IMR-90 (cell line): ENCODE data around the gene VEPH1. TPM values are rescaled to one million over a fixed set of nuclear protein-coding genes. Genes with fewer than 3 reads are reported as not detected.

Experiments
- ATAC-seq: fragments of 200-7000 bp; cut with Tn5 transposase; 2 replicates; pipeline ENCODE4 v1.9.1; 2020; ENCODE audit warnings: low read depth, mild to moderate bottlenecking, moderate library complexity
- BruUV-seq: library from RNA; stranded (reverse); fragments of 400-500 nt; replicated peaks from 2 replicates; lab custom pipeline; 2021; lab: Mats Ljungman, UMichigan
- CTCF ChIA-PET: fragments of 300-600 bp; formaldehyde crosslinking; extraction: SDS; loops from one replicate; lab custom pipeline; 2021; ENCODE audit warnings: antibody characterized with exemption; lab: Yijun Ruan, JAX
- POLR2A ChIA-PET: fragments of 300-600 bp; sonication (Branson Sonifier 250); formaldehyde crosslinking; loops from one replicate; lab custom pipeline; 2022; ENCODE audit warnings: antibody characterized with exemption; ENCODE audit not compliant: unreplicated experiment; lab: Charles Lee
- DNase-seq: peaks from one replicate; pipeline ENCODE4 v3.0.0; 2013
- H2AFZ ChIP-seq: replicated peaks from 2 replicates; pipeline ENCODE3; 2013; ENCODE audit warnings: low read length, mild to moderate bottlenecking; ENCODE audit not compliant: poor library complexity
- H2AK5ac ChIP-seq: 2 replicates; pipeline ENCODE4 v1.6.1; 2013; ENCODE audit warnings: low read depth, low read length, inconsistent platforms
- H2AK9ac ChIP-seq: replicated peaks from 2 replicates; pipeline ENCODE3; 2013; ENCODE audit warnings: mild to moderate bottlenecking, low read depth, low read length, moderate library complexity; ENCODE audit not compliant: poor library complexity
- H2BK120ac ChIP-seq: 2 replicates; pipeline ENCODE4 v1.6.1; 2013; ENCODE audit warnings: low read depth, low read length, inconsistent platforms
- H2BK15ac ChIP-seq: 3 replicates; pipeline ENCODE4 v1.6.1; 2013; ENCODE audit warnings: low read depth, low read length, inconsistent platforms
- H2BK20ac ChIP-seq: 2 replicates; pipeline ENCODE4 v1.6.1; 2013; ENCODE audit warnings: low read depth, mild to moderate bottlenecking, inconsistent platforms, low read length, moderate library complexity
- H2BK5ac ChIP-seq: 2 replicates; pipeline ENCODE4 v1.6.1; 2013; ENCODE audit warnings: mild to moderate bottlenecking, low read depth, low read length, inconsistent platforms; ENCODE audit not compliant: poor library complexity, severe bottlenecking
- H3K14ac ChIP-seq: replicated peaks from 2 replicates; pipeline ENCODE4 v1.6.1; 2013; ENCODE audit warnings: low read depth, low read length, inconsistent platforms
- H3K18ac ChIP-seq: 2 replicates; pipeline ENCODE4 v1.6.1; 2013; ENCODE audit warnings: low read depth, low read length, control low read depth
- H3K23ac ChIP-seq: 2 replicates; pipeline ENCODE4 v1.6.1; 2013; ENCODE audit warnings: low read depth, low read length, inconsistent platforms
- H3K27ac ChIP-seq: 2 replicates; pipeline ENCODE4 v1.5.1; 2013; ENCODE audit warnings: mild to moderate bottlenecking, control low read depth, low read length; ENCODE audit not compliant: insufficient read depth
- H3K27me3 ChIP-seq: 2 replicates; pipeline ENCODE4 v1.6.1; 2013; ENCODE audit warnings: low read length; ENCODE audit not compliant: control insufficient read depth, insufficient read depth
- H3K36me3 ChIP-seq: 2 replicates; pipeline ENCODE4 v1.6.1; 2013; ENCODE audit warnings: low read length, mixed read lengths; ENCODE audit not compliant: control insufficient read depth, insufficient read depth
- H3K4ac ChIP-seq: 2 replicates; pipeline ENCODE4 v1.6.1; 2013; ENCODE audit warnings: low read depth, low read length, inconsistent platforms
- H3K4me1 ChIP-seq: 2 replicates; pipeline ENCODE4 v1.6.1; 2013; ENCODE audit warnings: low read length, mixed read lengths; ENCODE audit not compliant: control insufficient read depth, insufficient read depth
- H3K4me2 ChIP-seq: 2 replicates; pipeline ENCODE4 v1.6.1; 2013; ENCODE audit warnings: low read depth, mild to moderate bottlenecking, control low read depth, low read length, moderate library complexity
- H3K4me3 ChIP-seq: 2 replicates; pipeline ENCODE4 v1.5.1; 2013; ENCODE audit warnings: low read depth, mild to moderate bottlenecking, control low read depth, low read length, moderate library complexity; ENCODE audit not compliant: insufficient read depth
- H3K56ac ChIP-seq: 2 replicates; pipeline ENCODE4 v1.6.1; 2013; ENCODE audit warnings: low read length, inconsistent platforms; ENCODE audit not compliant: insufficient read depth; ENCODE audit errors: extremely low read depth
- H3K79me1 ChIP-seq, 2 experiments: 2 replicates each; pipeline ENCODE4 v1.6.1; 2013; ENCODE audit warnings: low read length in 2 of 2, inconsistent platforms in 1 of 2, low read depth in 1 of 2
- H3K9ac ChIP-seq: 2 replicates; pipeline ENCODE4 v1.6.1; 2013; ENCODE audit warnings: low read depth, low read length, control low read depth
- H3K9me1 ChIP-seq: 2 replicates; pipeline ENCODE4 v1.6.1; 2013; ENCODE audit warnings: low read length, inconsistent platforms; ENCODE audit not compliant: insufficient read depth
- H3K9me3 ChIP-seq: 2 replicates; pipeline ENCODE4 v1.6.1; 2013; ENCODE audit warnings: low read length; ENCODE audit not compliant: control insufficient read depth, insufficient read depth
- H4K20me1 ChIP-seq: 2 replicates; pipeline ENCODE4 v1.6.1; 2013; ENCODE audit warnings: low read length, inconsistent platforms; ENCODE audit not compliant: insufficient read depth
- H4K5ac ChIP-seq: 2 replicates; pipeline ENCODE4 v1.6.1; 2013; ENCODE audit warnings: mild to moderate bottlenecking, low read depth, low read length, control low read depth
- H4K8ac ChIP-seq, 2 experiments: 2 replicates each; pipeline ENCODE4 v1.6.1; 2013; ENCODE audit warnings: low read depth in 2 of 2, low read length in 2 of 2, control low read depth in 1 of 2, inconsistent platforms in 1 of 2
- H4K91ac ChIP-seq: 2 replicates; pipeline ENCODE4 v1.6.1; 2013; ENCODE audit warnings: low read depth, low read length, inconsistent platforms; ENCODE audit not compliant: insufficient read depth
- BHLHE40 ChIP-seq: fragments of 150-350 bp; IDR thresholded peaks from 2 replicates; pipeline ENCODE4 v1.6.1; 2016; ENCODE audit warnings: mild to moderate bottlenecking, low read depth, low read length
- CEBPB ChIP-seq: IDR thresholded peaks from 2 replicates; pipeline ENCODE4 v1.6.1; 2012; ENCODE audit warnings: low read depth, low read length, improper control_type of control experiment
- CHD1 ChIP-seq: IDR thresholded peaks from 2 replicates; pipeline ENCODE4 v1.6.1; 2012; ENCODE audit warnings: low read depth, low read length, improper control_type of control experiment
- ELK1 ChIP-seq: fragments of 150-350 bp; IDR thresholded peaks from 2 replicates; pipeline ENCODE4 v1.6.1; 2016; ENCODE audit warnings: low read depth, mild to moderate bottlenecking, low read length, moderate library complexity, borderline replicate concordance
- FOS ChIP-seq: fragments of 150-350 bp; IDR thresholded peaks from 2 replicates; pipeline ENCODE4 v1.6.1; 2016; ENCODE audit warnings: low read depth, low read length
- MAFK ChIP-seq: IDR thresholded peaks from 2 replicates; pipeline ENCODE4 v1.6.1; 2012; ENCODE audit warnings: low read depth, low read length, improper control_type of control experiment
- MAZ ChIP-seq: IDR thresholded peaks from 2 replicates; pipeline ENCODE4 v1.6.1; 2012; ENCODE audit warnings: low read depth, mild to moderate bottlenecking, low read length, improper control_type of control experiment, moderate library complexity, borderline replicate concordance
- MXI1 ChIP-seq: IDR thresholded peaks from 2 replicates; pipeline ENCODE4 v1.6.1; 2012; ENCODE audit warnings: low read depth, mild to moderate bottlenecking, low read length, moderate library complexity, borderline replicate concordance
- NFE2L2 ChIP-seq: fragments of 150-350 bp; IDR thresholded peaks from 2 replicates; pipeline ENCODE4 v1.6.1; 2016; ENCODE audit warnings: low read depth, mild to moderate bottlenecking, low read length
- POLR2A ChIP-seq: IDR thresholded peaks from 2 replicates; pipeline ENCODE4 v1.6.1; 2012; ENCODE audit warnings: mild to moderate bottlenecking, low read depth, low read length
- RCOR1 ChIP-seq: IDR thresholded peaks from 2 replicates; pipeline ENCODE4 v1.6.1; 2012; ENCODE audit warnings: mild to moderate bottlenecking, low read length, improper control_type of control experiment; ENCODE audit not compliant: insufficient replicate concordance
- RFX5 ChIP-seq: IDR thresholded peaks from 2 replicates; pipeline ENCODE4 v1.8.0; 2012; ENCODE audit warnings: low read depth, mild to moderate bottlenecking, low read length, moderate library complexity
- SMC3 ChIP-seq: fragments of 150-350 bp; IDR thresholded peaks from 2 replicates; pipeline ENCODE4 v1.6.1; 2016; ENCODE audit warnings: low read depth, mild to moderate bottlenecking, antibody characterized with exemption, low read length, moderate library complexity
- USF2 ChIP-seq: fragments of 150-350 bp; IDR thresholded peaks from 2 replicates; pipeline ENCODE4 v1.6.1; 2017; ENCODE audit warnings: mild to moderate bottlenecking, antibody characterized with exemption, low read length, low read depth
- WGBS, 2 experiments: methylation state at CpG; one replicate each; pipeline versions ENCODE4 v1.1.5 to v1.1.7; 2013; ENCODE audit warnings: missing lambda C conversion rate in 2 of 2; ENCODE audit not compliant: insufficient read length in 1 of 2; ENCODE audit errors: extremely low coverage in 2 of 2; 5-methylcytosine and 5-hydroxymethylcytosine counted together
- dilution Hi-C: fragments of 300-500 bp; cut with HindIII; formaldehyde crosslinking; loops from one replicate; pipeline ENCODE4 v1.14.3; 2018; ENCODE audit warnings: low sequenced_read_pairs; ENCODE audit not compliant: unreplicated experiment
- in situ Hi-C: fragments of 300-500 bp; cut with MboI; formaldehyde crosslinking; loops from 3 replicates; pipeline ENCODE4 v1.14.3; 2019; ENCODE audit warnings: low sequenced_read_pairs, inconsistent platforms, mixed read lengths
- intact Hi-C: fragments of 100-400 bp; cut with micrococcal nuclease; formaldehyde crosslinking; loops from 2 replicates; pipeline ENCODE4 v1.10.0; 2022
- polyA plus RNA-seq, 3 experiments: library from polyadenylated mRNA; depleted of rRNA; stranded (reverse); fragments of >200 nt; gene quantifications; 2 replicates each; pipeline ENCODE4 v1.2.3, GENCODE V29; 2012; ENCODE audit warnings: low replicate concordance in 1 of 3
- total RNA-seq: library from RNA; depleted of rRNA; stranded (reverse); fragments of >200 nt; gene quantifications from 2 replicates; pipeline ENCODE4 v1.2.3, GENCODE V29; 2012
- TF ChIP-seq, protein P1 (sequence below): conservative IDR thresholded peaks from 2 replicates; pipeline ENCODE4 v1.5.1; 2012; ENCODE audit warnings: mild to moderate bottlenecking, low read depth, low read length, improper control_type of control experiment

Gene VEPH1
- total and polyA plus RNA-seq, 2 of the 4 experiments (the other 2 are of a cell fraction) = 30.5 to 130 TPM

DNA sequence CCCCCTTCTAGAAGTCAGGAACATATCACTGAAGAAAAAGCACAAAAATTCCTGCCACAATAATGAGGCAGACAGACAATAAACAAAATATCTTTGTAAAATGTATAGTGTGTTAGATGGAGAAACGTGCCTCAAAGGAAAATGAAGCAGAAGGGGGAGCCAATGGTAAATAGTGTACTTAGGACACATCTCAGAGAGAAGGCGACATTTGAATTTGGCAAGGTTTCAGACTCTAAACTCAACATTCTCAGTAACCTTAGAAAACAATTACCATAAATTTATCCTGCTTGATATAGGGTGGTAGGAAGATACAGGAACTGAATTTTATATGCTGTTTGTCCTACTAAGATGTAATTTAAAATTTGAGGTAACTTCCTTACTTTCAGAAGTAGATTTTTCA, 119.2 kb downstream of the VEPH1 start:
- Histone ChIP-seq H4K91ac (no peak overlapping the region), H4K5ac (no peak overlapping the region), H3K14ac (no peak overlapping the region), H2AFZ (no peak overlapping the region), H3K4me3 (no peak overlapping the region), H3K9me3 (no peaks in the 10 kb centered on the region), H2AK5ac (no peak overlapping the region), H3K79me1 (no peaks in the 10 kb centered on the region), H3K4ac (no peak overlapping the region), H4K8ac (no peak overlapping the region), H3K4me1 (peaks cover 2% of the 10 kb centered on the region), H2BK15ac (no peak overlapping the region), H3K27me3 (no peaks in the 10 kb centered on the region), H2BK20ac (no peak overlapping the region), H3K9me1 (no peaks in the 10 kb centered on the region), H3K36me3 (no peaks in the 10 kb centered on the region; the same call in 1 of the 2 replicates), H3K9ac (no peak overlapping the region), H3K18ac (no peak overlapping the region), H2BK5ac (no peak overlapping the region), H2AK9ac (no peak overlapping the region), H2BK120ac (no peak overlapping the region), H3K23ac (no peak overlapping the region), H3K4me2 (no peak overlapping the region), H4K20me1 (no peaks in the 10 kb centered on the region), H3K27ac (no peak overlapping the region), H3K56ac (no peak overlapping the region)
- ATAC-seq (no peak), DNase-seq (no peak)
- no TSS peak for BruUV-seq
- dilution Hi-C loops = no loop called here
- ChIA-PET CTCF (interaction anchor here (1.0 kb wide), 1 partner anchor 31 kb away, joined by 3 read pairs; no protein-coding TSS in a partner anchor), POLR2A (no interaction called here)
- TF ChIP-seq USF2 (no peak), RFX5 (no peak), CHD1 (no peak), POLR2A (no peak), BHLHE40 (no peak), FOS (no peak), ELK1 (no peak), CEBPB (no peak), MAFK (no peak), SMC3 (no peak), RCOR1 (no peak), NFE2L2 (no peak), MXI1 (no peak), MAZ (no peak)
- TF ChIP-seq, protein P1, sequence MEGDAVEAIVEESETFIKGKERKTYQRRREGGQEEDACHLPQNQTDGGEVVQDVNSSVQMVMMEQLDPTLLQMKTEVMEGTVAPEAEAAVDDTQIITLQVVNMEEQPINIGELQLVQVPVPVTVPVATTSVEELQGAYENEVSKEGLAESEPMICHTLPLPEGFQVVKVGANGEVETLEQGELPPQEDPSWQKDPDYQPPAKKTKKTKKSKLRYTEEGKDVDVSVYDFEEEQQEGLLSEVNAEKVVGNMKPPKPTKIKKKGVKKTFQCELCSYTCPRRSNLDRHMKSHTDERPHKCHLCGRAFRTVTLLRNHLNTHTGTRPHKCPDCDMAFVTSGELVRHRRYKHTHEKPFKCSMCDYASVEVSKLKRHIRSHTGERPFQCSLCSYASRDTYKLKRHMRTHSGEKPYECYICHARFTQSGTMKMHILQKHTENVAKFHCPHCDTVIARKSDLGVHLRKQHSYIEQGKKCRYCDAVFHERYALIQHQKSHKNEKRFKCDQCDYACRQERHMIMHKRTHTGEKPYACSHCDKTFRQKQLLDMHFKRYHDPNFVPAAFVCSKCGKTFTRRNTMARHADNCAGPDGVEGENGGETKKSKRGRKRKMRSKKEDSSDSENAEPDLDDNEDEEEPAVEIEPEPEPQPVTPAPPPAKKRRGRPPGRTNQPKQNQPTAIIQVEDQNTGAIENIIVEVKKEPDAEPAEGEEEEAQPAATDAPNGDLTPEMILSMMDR = no peak
- in situ Hi-C loops = no loop called here
- intact Hi-C loops = no loop called here
- no CpG with 5 or more reads among the region's 2 CpGs for WGBS, 2 experiments
